HTR-8/SVneo (cell line): ENCODE data around the gene EXOC7.
A peak's percentile ranks its signal among the peaks of the same experiment; 100 is the strongest.
"Not testable (repeated sequence)": the region's sequence is repeated elsewhere in the genome, so short reads cannot be mapped to it uniquely, and the experiment has no call there.

ENCODE experiments used
- DNase-seq: peaks from one replicate; pipeline ENCODE4 v3.0.0; 2011; ENCODE audit warnings: low spot score, mixed read lengths; ENCODE audit not compliant: insufficient read length
- FAIRE-seq: peaks from 2 replicates; lab custom pipeline; 2011; peaks lifted over from hg19 to GRCh38; lab: Jason Lieb, UNC

The EXOC7 gene

DNA sequence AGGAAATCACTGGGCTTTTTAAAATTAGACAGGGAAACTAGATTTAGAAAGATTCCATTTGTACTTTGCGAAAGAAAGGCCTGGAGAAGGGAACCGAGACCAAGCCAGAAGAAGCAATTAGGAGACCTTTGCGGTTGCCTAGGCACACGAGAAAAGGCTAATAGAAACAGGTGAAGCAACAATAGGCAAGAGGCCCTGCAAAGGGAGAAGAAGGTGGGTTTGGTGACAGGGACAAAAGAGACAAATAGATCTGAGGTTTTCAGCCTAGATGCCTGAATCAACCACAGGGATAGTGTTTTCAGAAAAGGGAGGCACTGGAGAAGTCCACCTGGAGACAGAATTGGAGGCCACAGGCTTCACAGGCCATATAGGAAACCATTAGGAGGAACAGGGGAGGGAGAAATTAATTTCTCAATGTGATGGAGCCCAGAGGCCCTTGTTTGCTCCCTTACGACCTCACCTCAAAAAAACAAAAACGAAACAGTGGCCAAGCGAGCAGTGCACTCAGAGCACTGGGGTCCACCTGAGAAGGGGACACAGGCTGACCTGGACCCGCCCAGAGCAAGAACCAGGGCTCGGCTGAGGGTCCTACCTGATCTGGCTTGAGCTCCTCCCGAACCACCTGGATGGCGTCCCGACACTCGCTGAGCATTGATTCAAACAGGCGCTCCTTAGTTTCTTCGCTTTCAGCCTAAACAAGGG is 53.6 kb downstream of the EXOC7 start:
- DNase-seq (no peak), FAIRE-seq (no peak)

DNA sequence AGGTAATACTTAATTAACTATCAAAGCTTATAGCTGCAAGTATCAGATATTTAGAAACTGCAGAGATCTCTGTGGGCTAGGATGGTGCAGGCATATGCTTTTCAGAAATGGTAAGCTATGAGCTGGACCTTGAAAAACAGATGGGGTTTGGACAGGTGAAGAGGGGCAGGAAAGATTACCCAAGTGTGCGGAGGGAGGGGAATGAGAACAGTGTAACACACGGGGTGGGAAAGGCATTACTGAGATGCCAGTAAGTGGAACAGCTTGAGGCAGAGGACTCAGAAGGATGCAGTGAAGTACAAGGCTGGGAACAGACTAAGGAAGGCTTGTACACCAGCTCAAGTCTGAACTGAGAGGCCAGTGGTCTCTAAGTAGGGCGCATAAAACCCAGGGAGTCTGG is 54.3 kb downstream of the EXOC7 start:
- DNase-seq: no peak
- FAIRE-seq: no peak

GRCh38 chr17:76048711-76049110 is 54.9 kb downstream of the EXOC7 start:
- FAIRE-seq: peak; percentile 91
- DNase-seq: peak; percentile 73

DNA sequence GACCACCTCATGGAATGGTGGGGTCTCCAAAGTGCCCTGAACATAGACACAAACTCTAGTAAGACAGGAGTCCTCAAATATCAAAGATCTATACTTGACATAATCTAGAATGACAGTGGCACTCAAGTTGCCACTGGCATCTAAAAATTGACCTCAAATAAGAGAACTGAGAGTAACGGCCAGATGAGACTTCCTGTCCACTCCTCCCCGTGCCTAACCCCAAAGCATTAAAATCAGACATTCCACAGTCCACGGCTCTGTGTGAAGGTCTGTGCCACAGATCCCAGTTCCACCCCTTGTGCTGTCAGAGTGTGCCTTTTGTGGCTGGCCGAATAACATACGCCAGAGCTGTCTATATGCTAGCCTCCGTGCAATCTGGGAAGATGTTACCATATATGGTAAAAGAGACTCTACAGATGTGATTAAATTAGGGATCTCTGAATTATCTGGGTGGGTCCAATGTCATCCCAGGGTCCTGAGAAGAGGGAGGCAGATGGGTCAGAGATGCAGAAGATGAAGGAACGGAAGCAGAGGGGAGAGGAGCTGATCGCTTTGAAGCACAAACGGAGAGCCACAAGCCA is 55.5 kb downstream of the EXOC7 start:
- no peak for DNase-seq
- no peak for FAIRE-seq

GRCh38 chr17:76046064-76046463 is 57.5 kb downstream of the EXOC7 start:
- FAIRE-seq (no peak), DNase-seq (no peak)

- DNase-seq: not testable (repeated sequence)
Observed at GRCh38 chr17:76044475-76045007, 59.0 kb downstream of the EXOC7 start.

DNA sequence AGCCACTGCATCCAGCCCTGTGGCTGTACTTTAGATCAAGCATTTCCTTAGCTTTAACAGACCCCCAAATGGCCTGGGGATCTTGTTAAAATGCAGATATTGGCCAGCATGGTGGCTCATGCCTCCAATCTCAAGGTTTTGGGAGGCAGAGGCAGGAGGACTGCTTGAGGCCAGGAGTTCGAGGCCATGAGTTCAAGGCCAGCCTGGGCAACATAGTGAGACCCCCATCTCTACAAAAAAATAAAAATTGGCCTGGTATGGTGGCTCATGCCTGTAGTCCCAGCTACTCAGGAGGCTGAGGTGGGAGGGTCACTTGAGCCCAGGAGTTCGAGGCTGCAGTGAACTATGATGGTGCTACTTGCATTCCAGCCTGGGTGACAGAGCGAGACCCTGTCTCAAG is 60.7 kb downstream of the EXOC7 start:
- DNase-seq, FAIRE-seq: not testable (repeated sequence)

More at GRCh38 chr17:76044475-76045007, 59.0 kb downstream of the EXOC7 start:
- not testable (repeated sequence) for FAIRE-seq

DNA sequence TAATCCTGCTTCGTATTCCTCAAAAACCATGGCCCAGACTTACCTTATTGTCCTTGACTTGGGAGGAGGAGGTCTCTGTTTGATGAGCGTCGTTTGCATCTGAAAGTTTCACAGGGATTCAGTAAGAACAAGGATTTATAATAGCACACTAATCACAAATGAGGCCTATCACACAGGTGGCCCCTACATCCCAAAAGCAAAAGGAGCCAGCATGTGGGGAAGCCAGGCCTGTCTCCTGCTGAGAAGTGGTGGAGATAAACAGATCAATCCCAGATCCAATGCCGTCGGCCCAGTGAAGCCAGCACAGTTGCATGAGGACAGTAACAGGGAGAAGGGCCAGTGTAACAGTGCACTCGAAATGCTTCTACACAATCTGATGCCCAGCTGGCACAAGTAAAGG is 63.2 kb downstream of the EXOC7 start:
- FAIRE-seq: no peak

DNA sequence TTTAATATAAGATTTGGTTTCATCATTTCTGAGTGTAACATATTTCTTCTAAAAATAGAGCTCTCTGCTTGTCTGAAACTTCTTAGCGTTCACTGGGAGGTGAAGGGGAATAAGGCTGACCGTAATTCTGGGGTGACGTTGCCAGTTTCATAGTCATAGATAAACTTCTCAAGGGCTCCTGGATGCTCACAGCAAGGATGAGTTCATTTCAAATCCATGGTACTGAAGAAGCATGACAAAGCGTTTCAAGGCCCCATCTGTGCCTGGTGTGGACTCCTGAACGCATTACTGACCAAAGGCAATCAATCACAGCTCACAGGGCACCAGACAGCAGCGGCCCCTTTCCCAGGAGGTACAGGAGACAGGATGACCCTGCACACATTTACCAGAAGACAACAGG is 64.5 kb downstream of the EXOC7 start:
- no peak for DNase-seq
- no peak for FAIRE-seq

More for the DNA sequence above, 63.2 kb downstream of the EXOC7 start:
- DNase-seq: no peak

- no peak for DNase-seq
- no peak for FAIRE-seq
Observed at GRCh38 chr17:76038050-76038449, 65.5 kb downstream of the EXOC7 start.

GRCh38 chr17:76036497-76037261 is 66.9 kb downstream of the EXOC7 start:
- FAIRE-seq (no peak), DNase-seq (no peak)

- DNase-seq (no peak), FAIRE-seq (no peak)
Observed at GRCh38 chr17:76034428-76035350, 68.9 kb downstream of the EXOC7 start.

- no peak for FAIRE-seq
- DNase-seq: no peak
Observed at GRCh38 chr17:76033139-76033538, 70.4 kb downstream of the EXOC7 start.

- no peak for DNase-seq
- FAIRE-seq: no peak
Observed at GRCh38 chr17:76032780-76033108, 70.8 kb downstream of the EXOC7 start.

DNA sequence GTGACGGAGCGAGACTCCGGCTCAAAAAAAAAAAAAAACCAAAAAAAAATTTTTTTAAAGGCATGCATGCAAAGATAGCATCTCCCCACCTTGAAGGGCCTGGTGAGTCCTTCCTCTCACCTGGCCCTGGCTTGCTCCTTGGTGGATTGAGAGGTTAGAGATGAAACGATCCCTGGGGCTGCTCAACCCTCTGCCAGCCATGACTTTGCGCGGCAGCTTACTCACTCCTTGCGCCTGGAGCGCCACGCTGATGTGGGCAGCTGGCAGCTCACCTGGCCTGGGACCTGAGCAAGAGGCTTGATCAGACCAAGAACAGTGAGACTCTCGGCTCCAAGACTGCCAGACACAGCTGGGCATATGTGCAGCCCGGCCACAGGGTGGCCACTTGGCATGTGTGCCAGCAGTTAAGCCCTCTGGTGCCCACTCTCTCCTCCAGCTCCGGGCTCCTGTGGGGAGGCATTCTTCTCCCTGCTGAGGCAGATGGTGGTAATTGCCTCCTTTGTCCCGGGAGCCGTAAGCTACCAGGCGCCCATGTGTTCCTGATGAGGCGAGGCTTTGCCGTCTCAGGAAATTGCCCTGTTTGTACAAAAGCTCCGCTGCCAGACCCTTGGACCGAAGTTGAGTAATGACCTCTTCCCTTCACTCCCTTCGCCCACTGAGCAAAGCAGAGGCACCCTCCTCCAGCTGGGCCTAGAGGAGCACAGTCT is 71.4 kb downstream of the EXOC7 start:
- no peak for DNase-seq
- FAIRE-seq: peak; percentile 83
